Bronchial epithelial cell (primary cell): ENCODE measurements around the gene SLC1A3. TPM values are rescaled to one million over a fixed set of nuclear protein-coding genes. Genes with fewer than 3 reads are reported as not detected.
"Not testable (repeated sequence)": the region's sequence is repeated elsewhere in the genome, so short reads cannot be mapped to it uniquely, and the experiment has no call there.

Experiments used
- DNase-seq: peaks from one replicate; pipeline ENCODE4 v3.0.0-alpha.2; 2010; ENCODE audit warnings: low read depth
- FAIRE-seq: peaks from 2 replicates; lab custom pipeline; 2011; peaks lifted over from hg19 to GRCh38; lab: Jason Lieb, UNC
- H3K27me3 ChIP-seq: 2 replicates; pipeline ENCODE4 v1.5.1; 2011; ENCODE audit warnings: low read length; ENCODE audit not compliant: control insufficient read depth, insufficient read depth
- H3K36me3 ChIP-seq: 2 replicates; pipeline ENCODE4 v1.5.1; 2011; ENCODE audit warnings: low read length; ENCODE audit not compliant: control insufficient read depth, insufficient read depth
- H3K4me3 ChIP-seq: 2 replicates; pipeline ENCODE4 v1.5.1; 2011; ENCODE audit warnings: mild to moderate bottlenecking, low read depth, low read length, control low read depth
- CTCF ChIP-seq: IDR thresholded peaks from 2 replicates; pipeline ENCODE4 v1.5.1; 2011; ENCODE audit warnings: mild to moderate bottlenecking, moderate library complexity, low read length, control low read depth, inconsistent platforms; ENCODE audit not compliant: insufficient read depth, severe bottlenecking
- total RNA-seq: library from RNA; depleted of rRNA; stranded (reverse); fragments of >200 nt; gene quantifications from 2 replicates; pipeline ENCODE4 v1.2.1, GENCODE V29; 2014

SLC1A3 gene
- total RNA-seq, 1 donor from 2014 or later, result 3.4 TPM

- FAIRE-seq (no peak), DNase-seq (no peak)
- H3K36me3 ChIP-seq, result no peaks in the 10 kb centered on the region
- no peaks in the 10 kb centered on the region for H3K27me3 ChIP-seq
- H3K4me3 ChIP-seq, result no peak overlapping the region
- no peak for TF ChIP-seq CTCF
These were observed 22.2 kb upstream of the SLC1A3 start for GRCh38 chr5:36584009-36584875.

- TF ChIP-seq CTCF, result no peak
- no peak for FAIRE-seq
- Histone ChIP-seq H3K36me3 (no peaks in the 10 kb centered on the region), H3K27me3 (no peaks in the 10 kb centered on the region), H3K4me3 (no peak overlapping the region)
- no peak for DNase-seq
These were observed 20.7 kb upstream of the SLC1A3 start for GRCh38 chr5:36585701-36586100.

GRCh38 chr5:36587354-36587753 lies 19.1 kb upstream of the SLC1A3 start:
- Histone ChIP-seq H3K36me3 (no peaks in the 10 kb centered on the region), H3K4me3 (no peak overlapping the region), H3K27me3 (no peaks in the 10 kb centered on the region)
- FAIRE-seq (no peak), DNase-seq (no peak)
- TF ChIP-seq CTCF, result no peak

- H3K4me3 ChIP-seq, FAIRE-seq, H3K27me3 ChIP-seq, H3K36me3 ChIP-seq, DNase-seq: not testable (repeated sequence)
These were observed 16.7 kb upstream of the SLC1A3 start for GRCh38 chr5:36589735-36590134.

GRCh38 chr5:36590513-36591286 lies 15.7 kb upstream of the SLC1A3 start:
- no peak for FAIRE-seq
- no peak for TF ChIP-seq CTCF
- Histone ChIP-seq H3K4me3 (no peak overlapping the region), H3K36me3 (no peaks in the 10 kb centered on the region), H3K27me3 (no peaks in the 10 kb centered on the region)
- no peak for DNase-seq

GRCh38 chr5:36593867-36594266 lies 12.5 kb upstream of the SLC1A3 start:
- no peaks in the 10 kb centered on the region for H3K27me3 ChIP-seq
- no peaks in the 10 kb centered on the region for H3K36me3 ChIP-seq
- no peak for DNase-seq
- no peak for TF ChIP-seq CTCF
- FAIRE-seq, result no peak
- no peak overlapping the region for H3K4me3 ChIP-seq
